Fibroblast of skin of right biceps (primary cell): ENCODE data around the gene ZNF277.

ENCODE experiments used
- DNase-seq: peaks from one replicate; pipeline ENCODE4 v3.0.0-alpha.2; 2013

Gene ZNF277

GRCh38 chr7:112255388-112255720 is 48.9 kb downstream of the ZNF277 start:
- DNase-seq, result no peak

DNA sequence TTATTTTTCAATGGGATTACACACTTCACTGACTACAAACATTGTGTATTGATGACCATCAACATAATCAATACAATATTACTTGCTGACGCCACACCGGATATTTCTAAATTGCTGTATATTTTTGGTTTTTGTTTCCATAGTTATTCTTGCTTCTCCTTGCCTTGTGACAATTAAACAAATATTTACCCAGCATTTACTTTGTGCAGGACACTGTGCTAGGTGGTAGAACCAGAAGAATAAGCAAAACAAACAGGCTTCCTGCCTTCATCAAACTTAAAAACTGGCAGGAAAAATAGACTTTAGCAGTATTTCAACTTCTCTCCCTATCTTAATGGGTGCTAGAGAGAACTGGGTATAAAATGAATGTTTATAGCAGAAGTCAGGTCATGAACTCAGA is 50.6 kb downstream of the ZNF277 start:
- no peak for DNase-seq

- no peak for DNase-seq
Measured at GRCh38 chr7:112260911-112261310, 54.4 kb downstream of the ZNF277 start.

DNA sequence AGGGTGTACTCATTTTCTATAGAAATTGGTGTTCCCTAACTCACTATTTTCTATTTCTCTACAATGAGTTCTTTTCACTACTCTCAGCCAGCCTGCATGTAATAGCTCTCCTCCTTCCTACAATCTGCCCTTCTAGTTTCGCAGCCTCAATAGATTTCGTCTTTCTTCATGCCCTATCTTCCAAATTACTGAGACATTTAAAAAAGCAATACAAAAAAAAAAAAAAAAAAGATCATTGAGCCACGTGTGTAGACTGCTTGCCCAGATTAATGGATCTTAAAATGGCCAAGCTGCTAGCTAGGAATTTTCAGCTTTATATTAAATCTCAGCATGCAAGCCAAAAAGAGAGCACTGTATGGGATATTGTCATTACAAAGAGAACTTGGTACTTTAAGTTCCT is 55.5 kb downstream of the ZNF277 start:
- no peak for DNase-seq

GRCh38 chr7:112262855-112263487 is 56.5 kb downstream of the ZNF277 start:
- DNase-seq, result no peak

DNA sequence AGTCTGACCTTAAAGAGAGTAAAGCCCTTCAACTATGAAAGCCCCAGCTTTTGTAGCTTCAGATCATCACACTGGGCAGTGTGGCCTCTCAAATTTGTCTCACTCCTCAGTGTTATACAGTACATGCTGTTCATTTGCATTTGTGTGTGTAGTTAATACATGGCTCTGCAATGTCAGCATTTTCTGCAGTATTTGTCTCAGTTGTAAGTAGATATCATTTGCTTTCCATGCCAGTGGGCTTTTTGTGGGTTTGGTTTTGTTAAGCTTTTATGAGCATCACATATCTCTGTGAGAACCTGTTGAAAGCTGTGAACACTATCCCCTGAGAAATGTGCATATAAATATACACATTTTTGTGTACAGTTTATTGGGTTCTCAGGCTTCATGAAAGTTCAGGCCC is 57.0 kb downstream of the ZNF277 start:
- no peak for DNase-seq

GRCh38 chr7:112266141-112266540 is 59.6 kb downstream of the ZNF277 start:
- DNase-seq, result no peak

DNA sequence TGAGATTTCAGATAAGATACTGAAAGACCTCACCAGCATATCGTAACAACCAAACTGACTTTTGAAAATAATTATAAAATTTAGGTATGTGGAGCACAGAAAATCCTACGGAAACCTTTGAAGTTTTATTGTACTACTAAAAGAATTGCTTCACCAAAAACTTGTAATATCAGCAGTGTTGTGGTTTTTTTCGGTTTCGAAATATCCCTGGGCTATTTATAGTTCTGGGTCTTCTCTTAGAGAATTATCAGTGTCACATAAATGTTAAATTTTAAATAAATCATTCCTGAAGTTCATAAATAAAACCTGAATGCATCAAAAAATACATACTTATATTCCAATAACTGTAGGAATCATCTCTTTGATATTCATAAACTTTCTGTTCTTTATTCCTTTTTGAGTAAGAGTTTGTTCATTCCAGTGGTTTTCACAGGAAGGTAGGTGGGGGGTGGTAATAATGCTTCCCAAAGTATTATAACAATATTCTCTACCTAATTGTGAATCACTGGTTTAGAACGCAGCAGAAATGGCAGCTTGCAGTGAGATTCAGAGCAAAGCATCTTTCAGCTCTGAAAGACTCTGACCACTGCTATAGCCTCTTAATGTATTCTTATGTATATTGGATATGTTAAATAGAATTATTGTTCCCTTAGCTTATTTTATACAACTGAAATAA is 60.2 kb downstream of the ZNF277 start:
- peak; percentile 64 for DNase-seq

- DNase-seq, result no peak
Measured at GRCh38 chr7:112267944-112268691, 61.6 kb downstream of the ZNF277 start.

GRCh38 chr7:112271162-112271561 is 64.7 kb downstream of the ZNF277 start:
- no peak for DNase-seq

DNA sequence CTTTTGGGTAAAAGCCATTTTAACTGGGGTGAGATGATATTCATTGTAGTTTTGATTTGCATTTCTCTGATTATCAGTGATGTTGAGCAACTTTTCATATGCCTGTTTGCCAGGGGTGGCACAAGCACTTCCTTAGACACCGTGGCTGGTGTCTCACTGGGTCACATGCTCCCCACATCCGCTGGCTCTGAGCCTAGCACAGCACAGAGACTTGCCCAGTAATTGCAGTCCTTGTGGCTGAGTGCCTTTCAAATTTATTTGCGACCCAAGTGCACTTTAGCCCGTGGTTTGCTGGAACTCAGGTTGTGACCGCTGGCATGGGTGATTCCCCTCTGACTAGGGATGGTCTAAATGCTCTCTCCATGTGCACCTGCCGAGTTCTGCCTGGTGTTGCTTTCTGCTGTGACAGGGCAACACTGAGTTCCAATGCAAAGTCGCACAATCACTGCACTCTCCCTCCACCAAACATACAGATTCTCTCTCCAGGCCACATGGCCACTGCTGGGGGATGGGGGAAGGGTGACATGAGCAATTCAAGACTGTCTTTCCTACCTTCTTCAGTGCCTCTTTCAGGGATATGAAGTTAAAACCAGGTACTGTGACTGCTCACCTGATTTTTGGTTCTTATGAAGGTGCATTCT is 66.5 kb downstream of the ZNF277 start:
- DNase-seq, result no peak

GRCh38 chr7:112279042-112279441 is 72.5 kb downstream of the ZNF277 start:
- DNase-seq, result no peak

- DNase-seq, result no peak
Measured at GRCh38 chr7:112280267-112280666, 73.8 kb downstream of the ZNF277 start.

DNA sequence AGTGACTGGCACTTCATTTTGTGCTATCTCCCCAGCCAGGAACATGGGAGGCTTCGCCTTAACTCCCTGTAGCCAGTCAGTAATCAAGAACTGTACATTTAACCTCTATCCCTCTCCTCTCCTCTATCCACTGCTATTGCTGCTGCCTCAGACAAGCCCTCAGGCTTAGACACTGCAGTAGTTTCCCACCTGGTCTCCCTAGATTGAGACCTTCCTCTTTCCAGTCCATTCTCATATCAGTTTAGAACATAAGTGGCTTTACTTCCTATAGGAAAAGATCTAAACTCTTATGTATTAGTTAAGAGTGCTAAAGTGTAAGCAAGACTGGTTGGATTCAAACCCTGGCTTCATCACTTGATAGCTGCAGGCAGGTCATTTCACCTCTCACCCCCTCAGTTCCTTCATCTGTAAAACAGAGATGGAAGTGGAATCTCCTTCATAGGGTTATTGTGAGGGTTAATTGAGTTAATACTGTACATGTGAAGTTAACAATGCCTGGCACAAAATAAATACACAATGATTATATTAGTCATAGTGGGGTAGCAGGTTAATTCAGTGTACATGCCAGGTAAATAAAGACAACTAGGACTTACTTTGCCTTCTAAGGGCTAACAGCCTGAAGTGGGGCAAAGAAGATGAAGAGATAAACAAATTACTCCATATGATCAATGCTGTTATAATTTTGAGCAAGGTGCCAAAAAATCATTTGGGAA is 76.1 kb downstream of the ZNF277 start:
- DNase-seq, result no peak

- DNase-seq, result no peak
Measured at GRCh38 chr7:112283382-112283910, 77.0 kb downstream of the ZNF277 start.

DNA sequence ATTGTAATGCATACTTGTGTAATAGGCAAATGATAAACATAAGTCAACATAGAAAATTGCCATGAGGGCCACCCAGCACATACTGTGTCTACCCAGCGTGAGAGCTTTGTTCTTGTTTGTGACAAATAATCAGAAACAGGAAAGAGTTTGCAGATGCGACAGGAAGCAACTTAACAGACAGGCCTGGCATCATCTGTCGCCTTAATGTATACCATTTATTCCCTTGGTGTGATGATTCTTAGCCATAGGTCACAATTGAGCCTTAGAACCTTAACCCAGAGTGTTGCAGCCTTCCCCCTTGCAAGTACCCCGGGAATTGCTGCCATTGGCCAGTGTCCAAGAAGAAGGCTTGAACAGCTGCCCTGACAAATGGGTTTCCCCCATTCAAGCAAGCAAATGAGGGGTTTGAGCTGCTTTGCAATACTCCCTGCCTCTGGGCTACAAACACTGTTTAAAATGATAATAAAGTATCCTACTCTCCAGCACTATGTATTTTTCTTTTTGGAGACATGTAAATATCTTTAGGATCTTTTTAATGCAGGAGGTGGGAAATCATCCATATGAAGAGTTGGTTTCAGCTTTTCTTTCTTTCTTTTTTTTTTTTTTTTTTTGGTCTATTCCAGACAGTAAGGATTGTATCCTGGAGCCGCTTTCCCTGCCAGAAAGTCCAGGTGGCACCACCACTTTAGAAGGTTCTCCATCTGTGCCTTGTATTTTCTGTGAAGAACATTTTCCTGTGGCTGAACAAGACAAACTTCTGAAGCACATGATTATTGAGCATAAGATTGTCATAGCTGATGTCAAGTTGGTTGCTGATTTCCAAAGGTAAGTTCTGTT is 80.0 kb downstream of the ZNF277 start:
- peak; percentile 14 for DNase-seq

DNA sequence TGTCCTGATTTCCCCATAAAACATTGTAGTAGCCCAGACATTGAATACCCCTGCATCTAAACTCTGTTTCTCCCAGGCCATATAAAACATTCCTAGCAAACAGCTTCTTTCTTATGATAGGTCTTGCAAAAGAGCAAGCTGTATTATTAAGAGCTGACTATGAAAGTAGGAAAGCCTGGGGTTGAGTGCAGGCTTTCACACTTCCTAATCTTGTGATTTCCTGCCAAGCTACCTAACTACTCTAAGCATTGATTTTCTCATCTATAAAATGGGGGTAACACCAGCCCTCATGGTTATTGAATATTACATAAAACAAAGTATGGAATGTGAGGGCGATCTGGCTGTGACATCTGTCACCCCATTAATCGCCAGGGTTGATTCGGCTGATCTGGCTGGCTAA is 81.8 kb downstream of the ZNF277 start:
- DNase-seq, result no peak

GRCh38 chr7:112290065-112290464 is 83.6 kb downstream of the ZNF277 start:
- DNase-seq, result peak; percentile 61

DNA sequence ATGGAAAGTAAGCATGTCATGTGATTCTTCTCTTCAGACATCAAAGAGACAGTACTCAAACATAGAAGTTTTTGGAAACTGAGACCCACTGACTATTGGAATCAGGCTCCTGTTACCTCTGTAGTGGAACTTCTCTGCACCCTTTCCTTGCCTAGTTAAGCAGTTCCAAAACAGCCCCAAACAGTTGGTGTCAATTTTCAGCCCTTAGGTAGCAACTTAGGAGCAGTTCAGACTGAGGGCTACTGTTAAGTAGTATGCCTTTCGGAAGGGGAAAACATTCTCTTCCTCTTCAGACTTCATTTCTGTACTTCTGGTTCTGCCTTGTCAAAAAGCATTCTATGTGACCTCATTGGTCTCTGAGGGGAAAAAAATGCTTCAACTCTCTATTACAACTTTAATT is 85.7 kb downstream of the ZNF277 start:
- DNase-seq, result no peak

GRCh38 chr7:112293416-112293815 is 86.9 kb downstream of the ZNF277 start:
- no peak for DNase-seq

DNA sequence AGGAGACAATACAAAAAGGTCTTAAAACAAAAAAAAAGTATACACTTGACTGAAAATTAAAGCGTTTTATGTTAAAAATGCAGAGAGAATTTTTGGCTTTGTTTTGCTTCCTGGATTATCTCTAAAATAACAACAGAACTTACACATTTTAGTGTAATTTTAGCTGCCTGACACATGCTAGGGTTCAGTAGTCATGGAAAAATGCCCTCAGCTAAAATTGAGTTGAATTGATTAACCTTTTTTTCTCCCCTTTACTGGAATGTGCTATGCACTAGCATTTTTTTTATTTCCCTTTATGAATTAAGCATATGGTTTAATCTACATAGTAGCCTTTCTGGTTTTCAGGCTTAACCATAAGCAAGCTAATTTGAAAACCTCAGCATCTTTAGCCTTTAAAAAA is 89.9 kb downstream of the ZNF277 start:
- peak; percentile 30 for DNase-seq

DNA sequence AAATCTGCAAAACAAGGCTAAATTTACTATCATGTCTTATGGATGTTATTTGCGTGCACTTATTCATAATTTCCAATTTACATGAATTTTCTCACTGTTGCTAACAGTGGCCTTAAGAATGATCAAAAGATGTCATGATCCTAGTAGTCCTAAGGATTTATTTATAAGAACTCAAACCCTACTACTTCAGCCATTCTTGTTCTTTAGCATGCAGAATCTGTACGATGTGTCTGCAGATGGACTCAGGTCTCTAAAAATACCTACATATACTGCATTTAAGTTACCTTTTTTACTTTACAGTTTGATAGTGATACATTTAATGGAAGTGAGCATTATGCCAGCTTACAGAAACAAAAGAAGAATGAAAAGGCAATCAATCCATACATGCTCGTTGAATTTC is 91.2 kb downstream of the ZNF277 start:
- DNase-seq, result no peak
